Measurements from ENCODE around the gene SRPX.

DNA sequence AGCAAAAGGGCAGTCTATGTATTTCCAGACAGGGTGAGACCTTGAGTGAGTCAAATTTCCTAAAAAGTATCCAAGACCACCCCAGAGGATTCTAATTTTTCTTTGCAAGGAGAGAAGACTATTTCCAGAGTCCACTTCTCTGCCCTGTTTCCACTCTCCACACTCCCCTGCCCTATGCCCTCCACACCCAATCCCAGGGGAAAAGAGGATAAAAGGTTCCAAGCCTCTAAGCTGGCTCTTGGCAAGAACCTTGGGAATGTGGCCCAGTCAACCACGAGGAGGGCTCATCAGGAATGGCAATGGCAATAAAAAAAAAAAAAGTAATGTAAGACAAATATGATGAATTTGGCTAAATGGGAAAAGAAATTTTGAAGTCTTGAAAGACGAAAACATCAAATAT, 65.9 kb downstream of the SRPX start:
- TF ChIP-seq CTCF (IDR thresholded peaks at IDR 0.05) (no peak), SIN3A (IDR thresholded peaks at IDR 0.05; ENCODE audit: borderline replicate concordance, insufficient read depth, low read depth, low read length) (no peak), TCF7L2 (IDR thresholded peaks at IDR 0.05; ENCODE audit: low read depth, low read length) (no peak), REST (IDR thresholded peaks at IDR 0.05; ENCODE audit: insufficient read depth in 1 of 2, low read depth in 2 of 2, low read length in 1 of 2) (no peak)
